GM12873 (cell line): ENCODE measurements around the gene CHD6.

Source experiments
- CTCF ChIP-seq: IDR thresholded peaks from 2 replicates; pipeline ENCODE4 v1.5.1; 2012; ENCODE audit warnings: low read depth, mild to moderate bottlenecking, moderate library complexity, low read length, control low read depth; ENCODE audit not compliant: insufficient read depth; ENCODE audit errors: missing control alignments

CHD6 gene

GRCh38 chr20:41357424-41358163, 260.6 kb downstream of the CHD6 start:
- no peak for TF ChIP-seq CTCF

GRCh38 chr20:41356951-41357350, 261.2 kb downstream of the CHD6 start:
- TF ChIP-seq CTCF, result no peak

- no peak for TF ChIP-seq CTCF
Measured at GRCh38 chr20:41355598-41356203, 262.5 kb downstream of the CHD6 start.

GRCh38 chr20:41355192-41355591, 263.0 kb downstream of the CHD6 start:
- TF ChIP-seq CTCF, result no peak

GRCh38 chr20:41353530-41353929, 264.6 kb downstream of the CHD6 start:
- TF ChIP-seq CTCF, result no peak

GRCh38 chr20:41352666-41353065, 265.5 kb downstream of the CHD6 start:
- TF ChIP-seq CTCF, result no peak

GRCh38 chr20:41352106-41352505, 266.1 kb downstream of the CHD6 start:
- no peak for TF ChIP-seq CTCF
